RKO (cell line): ENCODE results near the gene SOX21.
A peak's percentile ranks its signal among the peaks of the same experiment; 100 is the strongest.

Experiments used
- DNase-seq: peaks from one replicate; pipeline ENCODE4 v3.0.0-alpha.2; 2016; ENCODE audit warnings: low spot score

SOX21 gene

DNA sequence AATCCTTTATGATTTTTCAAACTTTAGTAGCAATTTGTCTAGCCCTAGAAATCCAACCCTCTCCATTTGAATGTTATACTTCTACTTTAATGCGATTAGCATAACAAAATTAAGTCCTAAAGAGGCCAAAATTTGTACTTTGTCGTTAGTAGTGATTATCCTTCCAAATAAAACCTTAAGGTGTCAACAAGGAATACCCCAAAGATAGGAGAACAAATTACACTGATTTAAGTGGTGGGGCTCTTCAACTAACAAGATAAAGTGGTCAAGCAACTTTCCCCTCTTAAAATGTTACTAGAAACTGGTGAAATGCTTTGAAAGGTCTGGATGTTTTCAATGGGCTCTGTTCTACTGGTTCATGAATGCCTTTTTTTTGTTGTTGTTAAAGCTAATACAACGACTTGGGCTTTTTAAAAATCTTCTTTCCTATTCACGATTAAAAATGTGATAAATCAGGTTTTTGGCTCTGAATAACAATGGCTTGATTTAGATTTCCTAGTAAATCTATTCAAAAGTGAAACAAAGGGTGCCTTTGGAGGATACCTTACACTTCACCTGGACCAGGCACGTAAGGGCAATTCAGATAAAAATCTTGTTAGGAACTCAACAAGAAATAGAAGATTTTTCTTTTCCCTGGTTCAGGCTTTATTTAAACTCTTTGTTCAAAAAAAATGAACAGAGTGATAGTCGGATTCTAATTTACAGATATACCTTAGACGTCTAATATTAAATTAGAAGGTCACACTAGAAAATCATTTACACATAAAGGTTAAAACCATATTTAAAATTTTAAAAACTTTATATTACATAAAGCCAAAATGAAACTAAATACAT, 3.1 kb downstream of the SOX21 start:
- no peak for DNase-seq

DNA sequence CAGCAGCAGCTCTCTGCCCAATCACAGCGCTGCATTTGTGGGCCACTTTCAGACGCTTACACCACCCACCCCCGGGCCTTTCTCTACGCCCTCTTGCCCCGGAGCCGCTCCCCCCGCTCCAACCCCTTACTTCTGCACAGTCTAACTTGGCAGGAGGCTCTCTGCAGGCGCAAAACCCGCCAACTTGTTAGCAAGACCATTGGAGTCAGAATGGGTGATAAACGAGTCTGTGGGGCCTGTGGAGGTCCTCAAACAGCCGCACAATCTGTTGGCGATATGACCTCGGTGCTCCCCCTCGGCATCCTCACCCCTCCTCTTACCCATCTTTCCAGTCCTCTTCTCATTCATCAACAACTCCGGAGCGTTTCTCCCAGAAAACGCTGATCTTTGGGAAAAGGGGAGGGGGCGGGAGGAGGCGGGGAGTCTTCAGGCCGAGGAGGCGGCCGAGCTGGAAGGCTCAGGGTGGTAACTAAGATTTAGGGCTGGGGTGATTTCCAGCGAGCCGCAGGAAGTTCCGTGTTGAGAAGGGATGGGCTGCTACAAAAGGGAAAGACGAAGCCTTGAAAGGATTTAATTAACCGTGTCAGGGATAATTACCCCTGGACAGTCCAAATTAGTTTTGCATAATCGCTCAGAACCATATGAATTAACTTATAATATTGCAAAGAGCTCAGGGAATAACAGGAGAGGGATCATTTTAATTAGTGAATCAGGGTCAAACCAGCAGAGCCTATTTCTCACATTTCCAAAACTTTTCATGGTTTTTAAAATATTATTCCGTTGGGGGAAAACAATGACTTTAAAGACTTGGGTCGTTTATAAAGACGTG, 4.1 kb downstream of the SOX21 start:
- DNase-seq = no peak

DNA sequence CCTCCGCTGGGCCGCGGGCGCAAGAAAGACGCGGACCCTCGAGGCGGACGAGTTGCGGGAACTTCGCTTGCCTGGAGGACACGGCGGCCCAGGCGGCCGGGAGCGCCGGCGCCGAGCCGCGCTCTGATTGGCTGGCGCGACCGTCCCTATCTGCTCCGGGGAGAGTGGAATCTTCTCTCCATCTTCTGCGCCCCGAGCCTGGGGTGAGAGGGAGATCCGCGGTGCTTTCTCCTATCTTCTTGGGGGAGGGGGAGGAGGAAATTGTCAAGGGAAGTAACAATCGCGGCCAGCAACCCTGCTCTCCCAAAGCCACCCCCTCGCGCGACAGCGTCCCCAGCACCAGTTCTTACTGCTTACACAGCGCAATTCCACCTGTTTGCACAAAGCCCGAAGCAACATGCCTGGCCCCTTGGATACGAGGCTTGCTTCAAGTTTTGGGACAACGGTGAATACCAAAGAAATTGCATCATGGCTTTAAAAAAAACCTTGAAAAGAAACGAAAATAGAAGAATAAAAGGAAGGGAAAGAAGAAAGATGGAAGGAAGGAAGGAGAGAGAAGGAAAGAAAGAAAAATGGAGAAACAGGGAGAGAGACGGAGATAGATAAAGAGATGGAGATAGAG, 4.8 kb downstream of the SOX21 start:
- DNase-seq = no peak

DNA sequence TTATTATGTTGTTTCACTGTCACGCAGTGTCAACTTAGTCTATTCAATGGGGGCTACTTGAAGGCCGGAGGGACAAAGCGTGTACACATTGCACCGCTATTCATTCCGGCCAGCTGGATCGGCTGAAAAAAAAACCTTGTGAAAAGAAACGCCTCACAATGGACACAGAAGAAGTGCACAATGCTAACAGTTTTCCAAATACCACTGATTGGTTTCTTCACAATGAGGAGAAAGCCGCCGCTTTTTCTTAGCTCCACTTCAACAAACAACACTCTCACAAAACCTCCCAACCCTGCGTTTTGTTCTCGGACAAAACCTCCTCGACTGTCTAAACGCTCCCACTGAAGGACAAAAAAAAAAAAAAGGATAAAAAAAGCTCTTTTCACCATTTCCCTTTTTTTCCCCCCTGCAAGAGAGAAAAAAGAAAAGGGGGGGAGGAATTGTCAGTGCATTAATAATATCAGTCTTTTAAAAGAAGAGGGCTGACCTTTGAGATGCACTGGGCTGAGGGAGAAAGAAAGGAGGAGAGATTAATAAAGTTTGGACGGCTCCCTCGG, 5.4 kb downstream of the SOX21 start:
- no peak for DNase-seq

DNA sequence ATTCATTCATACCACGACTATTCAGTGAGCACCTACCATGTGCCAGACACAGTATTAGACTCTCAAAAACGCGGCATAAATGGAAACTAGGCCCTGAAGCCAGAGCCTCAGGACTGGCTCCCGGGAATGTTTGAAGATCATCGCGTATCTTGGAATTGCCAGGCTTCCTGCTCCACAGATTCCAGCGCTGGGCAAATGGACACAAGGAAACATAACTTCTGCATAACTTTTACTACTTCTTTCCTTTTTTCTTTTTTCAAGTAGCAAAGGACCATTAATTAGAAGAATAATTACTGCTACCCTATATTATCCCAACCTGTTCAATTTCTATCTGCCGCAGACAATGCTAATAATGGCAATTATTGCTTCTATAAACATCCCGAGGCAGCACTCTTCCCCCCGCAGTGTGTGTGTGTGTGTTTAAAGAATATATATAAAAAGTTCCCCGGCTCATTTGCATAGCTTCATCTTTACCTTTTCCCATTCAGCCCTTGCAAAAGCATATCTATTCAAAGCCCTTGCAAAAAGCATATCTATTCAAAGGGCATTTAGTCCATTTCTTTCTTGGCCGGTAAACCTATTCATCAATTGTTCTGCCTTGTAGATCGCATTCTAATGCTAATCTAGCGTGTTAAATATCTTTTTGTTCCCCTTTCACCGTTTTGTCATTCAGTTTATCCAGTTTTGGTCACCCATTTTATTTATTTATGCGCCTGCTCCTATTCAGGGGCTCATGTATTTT, 6.1 kb downstream of the SOX21 start:
- no peak for DNase-seq

DNA sequence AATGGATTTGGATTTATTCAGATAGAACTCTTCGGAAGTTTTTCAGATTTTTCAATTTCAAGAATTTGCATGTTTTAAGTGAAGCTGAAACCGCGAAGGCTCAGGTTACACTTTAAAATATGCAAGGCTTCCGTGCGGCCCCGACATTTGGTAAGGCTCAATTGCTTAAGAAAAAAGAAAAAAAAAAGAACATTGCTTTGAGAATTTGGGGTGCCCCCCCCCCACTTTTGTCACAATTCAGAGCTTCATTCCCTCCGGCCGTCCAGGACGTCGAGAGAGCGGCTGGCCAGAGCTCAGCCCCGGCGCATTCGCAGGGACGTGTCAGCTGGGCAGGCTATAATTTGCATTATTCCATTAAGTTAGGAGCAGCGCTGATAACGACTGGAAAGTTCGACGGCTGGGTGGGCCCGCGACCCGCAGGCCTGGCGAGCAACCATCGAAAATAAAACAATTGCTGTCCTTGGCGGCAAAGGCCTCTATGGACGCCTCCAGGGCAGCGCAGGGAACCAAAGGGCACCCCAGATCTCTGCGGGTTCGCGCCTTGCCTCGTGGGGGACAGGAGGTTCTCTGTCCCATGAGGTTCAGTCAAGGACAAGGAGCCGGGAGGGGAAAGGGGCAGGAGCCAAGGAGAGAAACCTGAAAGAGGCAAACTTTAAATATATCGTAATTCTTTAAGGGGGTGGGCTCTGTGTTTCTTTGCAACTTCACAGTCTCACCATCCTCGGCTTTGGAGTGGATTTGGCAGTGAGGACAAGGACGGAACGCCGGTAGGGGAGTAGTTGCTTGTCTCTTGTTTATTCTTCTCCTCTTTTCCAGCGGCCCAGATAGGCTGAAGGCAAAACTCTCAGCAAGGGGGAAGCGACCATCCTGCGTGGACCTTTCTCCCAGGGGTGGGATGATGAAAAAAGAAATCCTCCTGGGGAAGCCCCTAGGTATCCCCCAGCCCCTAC, 7.0 kb downstream of the SOX21 start:
- DNase-seq = no peak

DNA sequence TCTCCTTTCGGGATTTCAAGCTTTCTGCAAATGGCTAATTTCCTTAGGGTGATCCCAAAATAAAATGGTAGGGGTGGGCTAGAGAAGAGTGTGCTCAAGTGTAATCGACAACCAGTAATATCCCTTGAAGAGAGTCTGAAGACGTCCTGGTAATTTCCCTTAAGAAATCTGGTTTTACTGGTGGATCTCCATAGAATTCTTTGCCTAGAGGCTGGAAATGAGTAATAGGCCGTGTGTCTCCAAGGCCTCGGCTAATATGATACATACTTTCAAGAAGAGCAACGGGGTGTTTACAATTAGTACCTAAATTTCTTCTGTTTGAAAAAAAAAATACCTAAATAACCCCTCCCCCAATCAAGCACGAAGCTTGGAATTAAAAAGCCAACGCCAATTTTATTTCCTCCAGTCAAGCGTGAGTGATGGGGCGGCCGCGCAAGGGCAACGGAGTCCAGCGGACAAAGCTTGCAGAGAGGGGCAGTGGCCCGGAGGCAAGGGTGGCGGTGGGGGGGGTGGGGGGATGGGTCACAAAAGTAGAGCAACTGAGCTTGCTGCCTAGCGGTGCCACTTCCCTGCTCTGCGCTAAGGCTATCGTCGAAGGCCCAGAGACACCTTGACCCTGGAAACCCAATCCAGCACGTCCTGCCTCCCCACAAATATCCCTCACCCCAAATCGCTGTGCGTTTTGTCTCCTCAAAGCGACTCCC, 7.8 kb downstream of the SOX21 start:
- no peak for DNase-seq

DNA sequence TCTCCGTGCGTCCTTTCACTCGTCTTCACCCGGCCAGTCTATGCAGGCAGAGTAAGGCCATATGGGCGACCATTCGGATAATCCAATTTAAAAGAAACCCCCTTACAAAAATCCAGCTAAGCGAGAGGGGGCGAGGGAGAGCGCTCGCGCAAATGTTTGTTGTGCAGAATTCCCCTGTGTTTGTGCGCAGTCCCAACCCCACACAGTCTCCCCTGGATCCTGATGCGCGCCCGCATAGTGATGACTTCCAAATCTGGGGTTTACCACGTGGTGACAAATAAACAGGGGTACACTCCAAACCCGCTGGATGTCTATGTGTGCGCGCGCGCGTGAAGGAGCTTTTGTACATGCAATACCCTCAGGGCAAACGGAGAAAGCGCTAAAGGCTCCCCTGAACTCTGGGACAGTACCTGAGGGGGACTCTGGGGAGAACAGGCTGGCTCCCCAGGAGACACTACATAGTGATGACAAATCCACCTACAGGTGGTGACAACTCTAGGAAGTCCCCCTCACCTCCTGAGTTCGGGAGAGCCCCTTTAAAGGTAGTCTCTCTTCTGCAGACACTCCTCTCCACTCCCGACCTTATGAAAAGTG, 8.5 kb downstream of the SOX21 start:
- DNase-seq = no peak

DNA sequence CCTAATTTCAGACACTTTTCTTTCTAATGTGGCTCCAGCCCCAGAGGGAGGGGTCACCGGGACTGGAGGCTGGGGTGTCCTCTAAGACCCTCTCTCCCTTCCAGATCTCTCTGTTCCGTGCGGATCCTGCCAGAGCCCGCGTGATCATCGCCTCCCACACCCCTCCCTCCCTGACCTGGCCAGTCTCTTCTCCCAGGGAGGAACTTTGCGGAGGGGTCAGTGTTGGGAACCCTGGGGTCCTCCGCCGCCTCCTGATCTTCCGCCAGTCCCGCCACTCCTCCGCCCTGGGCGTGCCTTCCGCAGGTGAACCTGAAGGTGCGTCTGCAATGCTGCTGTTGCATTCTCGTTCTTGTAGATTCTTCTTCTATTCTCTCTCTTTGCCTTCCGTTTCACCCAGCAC, 9.1 kb downstream of the SOX21 start:
- no peak for DNase-seq

DNA sequence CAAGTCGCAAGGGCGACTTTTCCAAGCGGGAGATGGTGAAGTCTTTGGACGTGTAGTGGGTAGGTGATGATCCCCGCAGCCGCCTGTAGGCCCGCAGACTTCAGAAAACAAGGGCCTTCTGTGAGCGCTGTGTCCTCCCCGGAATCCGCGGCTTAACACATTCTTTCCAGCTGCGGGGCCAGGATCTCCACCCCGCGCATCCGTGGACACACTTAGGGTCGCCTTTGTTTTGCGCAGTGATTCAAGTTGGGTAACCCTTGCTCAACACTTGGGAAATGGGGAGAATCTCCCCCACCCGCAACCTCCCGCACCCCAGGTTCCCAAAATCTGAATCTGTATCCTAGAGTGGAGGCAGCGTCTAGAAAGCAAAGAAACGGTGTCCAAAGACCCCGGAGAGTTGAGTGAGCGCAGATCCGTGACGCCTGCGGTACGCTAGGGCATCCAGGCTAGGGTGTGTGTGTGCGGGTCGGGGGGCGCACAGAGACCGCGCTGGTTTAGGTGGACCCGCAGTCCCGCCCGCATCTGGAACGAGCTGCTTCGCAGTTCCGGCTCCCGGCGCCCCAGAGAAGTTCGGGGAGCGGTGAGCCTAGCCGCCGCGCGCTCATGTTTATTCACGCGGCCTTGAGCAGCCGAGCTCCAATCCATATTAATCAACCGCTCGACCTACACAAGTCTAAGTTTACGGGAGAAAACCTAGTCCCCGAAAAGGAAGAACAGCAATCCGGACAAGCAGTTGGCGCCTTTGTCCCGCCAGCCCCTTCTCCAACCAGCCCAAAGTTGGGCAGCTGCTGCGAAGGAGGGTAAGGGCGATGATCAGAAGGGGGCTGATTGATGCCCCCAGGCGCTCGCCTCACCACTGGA, 9.9 kb downstream of the SOX21 start:
- DNase-seq = no peak

DNA sequence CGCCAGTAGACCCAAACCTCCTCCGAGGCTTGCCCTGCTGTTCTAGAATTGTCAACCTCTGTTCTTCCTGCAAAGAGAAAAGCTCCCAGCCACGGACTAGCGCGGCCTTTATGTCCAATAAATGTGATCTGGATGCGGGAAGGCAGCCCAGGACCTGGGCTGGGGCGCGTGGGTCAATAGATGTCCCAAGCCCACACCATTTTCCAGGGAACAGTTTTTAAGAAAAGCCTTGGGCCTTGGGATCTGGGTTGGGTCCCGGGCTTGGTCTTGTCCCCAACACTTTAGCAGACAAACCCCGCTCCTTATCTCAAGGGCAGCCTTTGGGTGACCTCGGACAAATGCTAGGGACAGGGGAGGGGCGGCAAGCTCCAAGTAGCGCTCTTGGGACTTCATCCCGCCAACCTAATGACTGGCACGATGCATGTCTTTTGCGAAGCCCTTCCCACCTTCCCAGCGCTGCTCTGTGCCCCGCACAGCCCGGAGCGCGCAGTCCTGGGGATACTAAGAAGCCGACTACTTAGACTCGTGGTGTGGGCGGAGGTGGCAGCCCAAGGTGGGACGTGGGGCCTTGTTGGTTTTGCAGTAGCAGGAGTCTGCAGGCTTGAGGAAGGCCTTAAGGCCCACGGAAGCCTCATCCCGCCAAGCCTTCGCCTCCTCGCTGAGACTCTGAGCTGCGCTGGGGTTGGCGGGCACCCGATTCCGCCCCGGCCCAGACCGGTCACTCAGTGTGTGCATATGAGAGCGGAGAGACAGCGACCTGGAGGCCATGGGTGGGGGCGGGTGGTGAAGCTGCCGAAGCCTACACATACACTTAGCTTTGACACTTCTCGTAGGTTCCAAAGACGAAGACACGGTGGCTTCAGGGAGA, 10.8 kb downstream of the SOX21 start:
- DNase-seq = no peak

DNA sequence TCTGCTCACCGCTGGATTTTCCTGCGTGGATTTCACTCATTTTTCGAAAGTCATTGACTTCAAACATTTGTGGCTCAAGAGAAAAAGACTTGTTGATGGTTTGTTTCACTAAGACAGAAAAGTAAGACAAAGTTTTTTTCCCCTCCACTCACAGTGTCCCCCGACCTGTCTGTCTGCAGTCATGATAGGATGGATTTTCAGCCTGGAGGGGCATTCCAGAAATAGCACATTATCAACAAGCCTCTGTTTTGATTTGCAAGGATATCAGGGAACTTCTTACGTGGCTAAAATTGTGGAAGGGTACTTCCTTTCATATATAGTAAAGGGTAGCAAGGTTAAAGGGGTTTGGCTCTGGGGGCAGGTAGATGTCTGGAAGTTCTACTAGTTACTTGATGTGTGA, 11.8 kb downstream of the SOX21 start:
- DNase-seq = no peak

DNA sequence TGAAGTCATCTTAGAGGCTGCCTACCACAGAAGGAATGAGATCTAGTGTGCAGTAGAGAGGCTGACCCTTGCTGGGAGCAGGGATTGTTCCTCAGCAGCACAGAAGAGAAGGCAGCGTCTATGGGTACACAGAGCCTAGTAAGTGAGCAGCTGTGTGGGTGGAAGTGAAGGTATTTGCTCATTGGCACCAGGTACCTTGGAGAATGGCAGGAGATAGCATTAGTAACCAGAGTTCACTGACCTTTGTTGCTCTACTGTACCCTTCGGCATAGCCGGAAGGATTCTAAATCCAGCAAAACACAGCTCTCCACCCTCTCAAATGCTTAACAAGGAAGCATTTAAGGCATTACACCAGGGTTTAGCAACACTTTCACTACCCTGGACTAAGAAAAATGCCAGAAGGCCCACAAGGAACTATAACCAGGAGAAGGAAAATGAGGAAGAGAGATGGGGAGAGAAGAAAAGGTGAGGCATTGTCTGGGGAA, 12.3 kb downstream of the SOX21 start:
- no peak for DNase-seq

DNA sequence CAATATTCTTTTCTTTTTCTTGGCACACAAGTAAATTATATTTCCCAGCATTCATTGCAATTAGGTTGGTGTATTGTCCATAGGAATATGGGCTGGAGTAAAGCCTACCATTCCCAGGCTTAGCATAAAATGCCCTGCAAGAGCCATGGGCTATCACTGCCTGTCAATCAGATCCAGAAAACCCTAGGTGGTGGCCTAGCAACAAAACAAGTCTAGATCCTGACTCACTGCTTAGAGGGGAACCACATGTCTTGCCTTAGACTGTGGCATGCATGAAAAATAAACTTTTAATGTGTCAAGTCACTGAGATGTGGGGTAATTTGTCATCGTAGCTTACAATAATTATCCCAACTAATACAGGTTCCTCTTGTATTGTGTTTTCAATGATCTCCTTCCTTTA, 16.2 kb downstream of the SOX21 start:
- DNase-seq = peak; percentile 5

DNA sequence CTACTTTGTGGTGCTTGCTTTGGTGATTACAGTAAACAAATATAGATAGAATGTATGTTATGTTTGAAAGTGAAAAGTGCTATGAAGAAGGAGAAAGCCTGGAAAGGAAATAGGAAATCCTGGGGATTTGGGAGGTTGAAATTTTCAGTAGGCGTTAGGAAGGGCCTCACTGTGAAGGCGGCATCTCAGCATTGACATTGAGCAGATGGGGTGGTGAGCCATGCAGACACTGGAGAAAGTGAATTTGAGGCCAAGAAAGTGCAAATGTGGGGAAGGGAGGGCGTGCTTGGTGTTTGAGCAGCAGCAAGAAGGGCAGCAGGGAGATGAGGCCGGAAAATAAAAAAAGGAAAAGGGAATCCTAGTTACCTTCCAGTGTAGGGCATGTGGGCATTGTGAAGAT, 20.3 kb downstream of the SOX21 start:
- no peak for DNase-seq

DNA sequence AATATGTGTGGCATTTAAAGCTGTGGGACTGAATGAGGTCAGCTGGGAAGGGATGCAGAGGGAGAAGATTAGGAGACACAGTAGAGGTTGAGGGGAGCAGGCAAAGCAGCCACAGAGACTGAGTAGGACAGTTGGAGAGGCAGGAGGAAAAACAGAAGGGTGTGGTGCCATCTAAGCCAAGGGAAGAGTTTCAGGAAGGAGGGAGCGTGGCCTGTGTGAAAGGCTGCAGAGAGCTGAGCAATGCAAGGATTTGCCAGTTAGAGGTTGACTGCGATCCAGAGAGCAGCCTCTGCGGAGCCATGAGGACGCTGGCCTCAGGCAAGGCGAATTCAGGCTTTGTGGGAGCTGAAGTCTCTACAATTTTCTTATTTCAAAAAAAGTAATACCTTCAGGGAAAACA, 28.9 kb downstream of the SOX21 start:
- DNase-seq = no peak

DNA sequence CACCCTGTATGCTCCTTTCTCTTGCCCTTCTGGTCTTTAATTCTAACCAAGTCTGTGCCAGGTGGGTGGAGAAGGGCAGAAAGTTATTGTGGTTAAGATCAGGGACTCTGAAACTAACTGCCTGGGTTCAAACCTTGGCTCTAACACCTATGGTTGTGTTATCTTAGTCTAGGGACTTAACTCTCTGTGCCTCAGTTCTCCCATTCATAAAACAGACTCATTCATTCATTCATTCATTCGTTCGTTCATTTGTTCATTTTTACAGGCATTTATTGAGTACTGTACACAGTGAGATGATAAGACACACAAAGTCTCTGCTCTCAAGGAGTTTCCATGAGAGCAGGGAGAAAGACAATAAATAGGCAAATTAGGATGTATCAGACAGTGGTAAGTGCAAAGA, 30.1 kb downstream of the SOX21 start:
- no peak for DNase-seq

DNA sequence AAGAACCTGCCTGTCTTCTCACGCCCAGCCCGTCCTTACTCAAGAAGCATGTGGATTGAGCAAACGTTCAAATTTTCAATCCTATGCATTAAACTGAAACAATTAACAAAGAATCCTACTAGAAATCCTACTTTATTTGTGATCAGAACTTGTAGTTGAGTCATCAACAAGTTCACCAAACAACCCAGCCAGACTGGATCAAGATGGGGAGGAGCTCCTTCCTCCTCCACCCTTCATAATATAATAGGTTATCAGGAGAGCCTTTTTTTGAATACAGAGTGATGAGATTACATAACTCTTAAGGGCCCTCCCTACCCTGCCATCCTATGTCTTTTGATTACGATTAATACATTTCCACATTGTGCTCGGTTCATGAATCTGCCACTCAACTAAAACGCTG, 32.7 kb downstream of the SOX21 start:
- DNase-seq = no peak
